Measurements from ENCODE around the gene ASF1B.

- TF ChIP-seq, protein P1, sequence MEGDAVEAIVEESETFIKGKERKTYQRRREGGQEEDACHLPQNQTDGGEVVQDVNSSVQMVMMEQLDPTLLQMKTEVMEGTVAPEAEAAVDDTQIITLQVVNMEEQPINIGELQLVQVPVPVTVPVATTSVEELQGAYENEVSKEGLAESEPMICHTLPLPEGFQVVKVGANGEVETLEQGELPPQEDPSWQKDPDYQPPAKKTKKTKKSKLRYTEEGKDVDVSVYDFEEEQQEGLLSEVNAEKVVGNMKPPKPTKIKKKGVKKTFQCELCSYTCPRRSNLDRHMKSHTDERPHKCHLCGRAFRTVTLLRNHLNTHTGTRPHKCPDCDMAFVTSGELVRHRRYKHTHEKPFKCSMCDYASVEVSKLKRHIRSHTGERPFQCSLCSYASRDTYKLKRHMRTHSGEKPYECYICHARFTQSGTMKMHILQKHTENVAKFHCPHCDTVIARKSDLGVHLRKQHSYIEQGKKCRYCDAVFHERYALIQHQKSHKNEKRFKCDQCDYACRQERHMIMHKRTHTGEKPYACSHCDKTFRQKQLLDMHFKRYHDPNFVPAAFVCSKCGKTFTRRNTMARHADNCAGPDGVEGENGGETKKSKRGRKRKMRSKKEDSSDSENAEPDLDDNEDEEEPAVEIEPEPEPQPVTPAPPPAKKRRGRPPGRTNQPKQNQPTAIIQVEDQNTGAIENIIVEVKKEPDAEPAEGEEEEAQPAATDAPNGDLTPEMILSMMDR (IDR thresholded peaks at IDR 0.05): no peak
- TF ChIP-seq POLR2A (IDR thresholded peaks at IDR 0.05): no peak
These were observed 28.5 kb upstream of the ASF1B start for GRCh38 chr19:14164724-14165493.
